Measurements from ENCODE around the gene APOF. TPM values are rescaled to one million over a fixed set of nuclear protein-coding genes. Genes with fewer than 3 reads are reported as not detected.

The APOF gene
- total and polyA plus RNA-seq, 9 of the 15 experiments (the other 6 are each of a cell fraction or from before 2014, with no cell fraction given), result 0.09 to 0.15 (median 0.12) TPM; not detected in 5

DNA sequence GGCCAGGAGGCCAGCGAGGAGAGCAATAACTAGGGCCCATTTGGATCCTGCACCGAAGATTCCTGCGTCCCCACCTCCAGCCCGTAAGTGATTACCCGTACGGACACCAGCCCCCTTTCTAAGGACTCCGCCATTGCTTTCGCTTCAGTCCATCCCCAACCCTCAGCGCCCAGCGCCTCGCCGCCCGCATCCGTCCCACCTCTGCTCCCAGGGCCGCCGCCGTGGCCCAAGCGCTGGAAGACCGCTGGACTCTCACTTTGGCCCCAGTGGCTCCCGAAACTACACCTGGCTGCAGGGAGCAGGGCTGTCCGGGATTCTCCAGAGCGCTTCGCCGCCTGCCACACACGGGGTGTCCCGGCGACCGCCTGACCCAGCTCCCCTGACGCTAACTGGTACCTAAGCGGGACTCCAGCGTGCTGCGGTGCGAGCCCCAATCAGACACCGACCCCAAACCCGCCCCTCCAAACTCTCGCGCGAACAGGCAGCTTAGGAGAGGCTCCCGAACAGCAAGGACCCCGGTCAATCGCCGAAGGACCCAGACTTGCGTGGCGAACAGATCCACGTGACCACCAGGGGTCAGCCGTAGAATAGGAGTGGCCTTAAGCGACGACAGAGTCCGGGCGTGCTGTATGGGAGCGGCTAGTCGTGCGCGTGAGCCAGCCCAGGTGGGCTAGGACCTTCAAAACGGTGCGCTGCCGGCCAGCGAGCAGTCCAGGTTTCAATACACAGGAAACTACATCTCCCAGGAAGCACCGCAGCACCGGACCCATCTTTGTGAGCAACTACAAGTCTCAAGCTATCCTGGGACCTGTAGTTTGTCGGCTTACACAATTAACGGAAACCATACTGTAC is 46.8 kb downstream of the APOF start, which contains the start of gene CNPY2 (continued):
- TF ChIP-seq, protein P1, sequence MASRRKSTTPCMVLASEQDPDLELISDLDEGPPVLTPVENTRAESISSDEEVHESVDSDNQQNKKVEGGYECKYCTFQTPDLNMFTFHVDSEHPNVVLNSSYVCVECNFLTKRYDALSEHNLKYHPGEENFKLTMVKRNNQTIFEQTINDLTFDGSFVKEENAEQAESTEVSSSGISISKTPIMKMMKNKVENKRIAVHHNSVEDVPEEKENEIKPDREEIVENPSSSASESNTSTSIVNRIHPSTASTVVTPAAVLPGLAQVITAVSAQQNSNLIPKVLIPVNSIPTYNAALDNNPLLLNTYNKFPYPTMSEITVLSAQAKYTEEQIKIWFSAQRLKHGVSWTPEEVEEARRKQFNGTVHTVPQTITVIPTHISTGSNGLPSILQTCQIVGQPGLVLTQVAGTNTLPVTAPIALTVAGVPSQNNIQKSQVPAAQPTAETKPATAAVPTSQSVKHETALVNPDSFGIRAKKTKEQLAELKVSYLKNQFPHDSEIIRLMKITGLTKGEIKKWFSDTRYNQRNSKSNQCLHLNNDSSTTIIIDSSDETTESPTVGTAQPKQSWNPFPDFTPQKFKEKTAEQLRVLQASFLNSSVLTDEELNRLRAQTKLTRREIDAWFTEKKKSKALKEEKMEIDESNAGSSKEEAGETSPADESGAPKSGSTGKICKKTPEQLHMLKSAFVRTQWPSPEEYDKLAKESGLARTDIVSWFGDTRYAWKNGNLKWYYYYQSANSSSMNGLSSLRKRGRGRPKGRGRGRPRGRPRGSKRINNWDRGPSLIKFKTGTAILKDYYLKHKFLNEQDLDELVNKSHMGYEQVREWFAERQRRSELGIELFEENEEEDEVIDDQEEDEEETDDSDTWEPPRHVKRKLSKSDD (conservative IDR thresholded peaks at IDR 0.05; ENCODE audit: low read length), result 0 out of 2 replicates have a peak, but pooled peaks have one; percentile 46
- no peak for TF ChIP-seq HIVEP1 (CRISPR knock-in tag; IDR thresholded peaks at IDR 0.05)
- TF ChIP-seq, protein P2, sequence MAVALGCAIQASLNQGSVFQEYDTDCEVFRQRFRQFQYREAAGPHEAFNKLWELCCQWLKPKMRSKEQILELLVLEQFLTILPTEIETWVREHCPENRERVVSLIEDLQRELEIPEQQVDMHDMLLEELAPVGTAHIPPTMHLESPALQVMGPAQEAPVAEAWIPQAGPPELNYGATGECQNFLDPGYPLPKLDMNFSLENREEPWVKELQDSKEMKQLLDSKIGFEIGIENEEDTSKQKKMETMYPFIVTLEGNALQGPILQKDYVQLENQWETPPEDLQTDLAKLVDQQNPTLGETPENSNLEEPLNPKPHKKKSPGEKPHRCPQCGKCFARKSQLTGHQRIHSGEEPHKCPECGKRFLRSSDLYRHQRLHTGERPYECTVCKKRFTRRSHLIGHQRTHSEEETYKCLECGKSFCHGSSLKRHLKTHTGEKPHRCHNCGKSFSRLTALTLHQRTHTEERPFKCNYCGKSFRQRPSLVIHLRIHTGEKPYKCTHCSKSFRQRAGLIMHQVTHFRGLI (CRISPR knock-in tag; IDR thresholded peaks at IDR 0.05), result no peak
- TF ChIP-seq ZSCAN29 (IDR thresholded peaks at IDR 0.05), result no peak
- TF ChIP-seq CREBBP (IDR thresholded peaks at IDR 0.05; ENCODE audit: low read depth, low read length), result no peak
- TF ChIP-seq YY1 (IDR thresholded peaks at IDR 0.05; ENCODE audit: borderline replicate concordance in 1 of 3, control insufficient read depth in 1 of 3, extremely low read depth in 1 of 3, insufficient read depth in 3 of 3, insufficient read length in 1 of 3, insufficient replicate concordance in 2 of 3, low read depth in 1 of 3, low read length in 2 of 3), result peak; percentile 28 to 81 (median 72)
- TF ChIP-seq ZSCAN32 (CRISPR knock-in tag; IDR thresholded peaks at IDR 0.05), result no peak
- TF ChIP-seq, protein P3, sequence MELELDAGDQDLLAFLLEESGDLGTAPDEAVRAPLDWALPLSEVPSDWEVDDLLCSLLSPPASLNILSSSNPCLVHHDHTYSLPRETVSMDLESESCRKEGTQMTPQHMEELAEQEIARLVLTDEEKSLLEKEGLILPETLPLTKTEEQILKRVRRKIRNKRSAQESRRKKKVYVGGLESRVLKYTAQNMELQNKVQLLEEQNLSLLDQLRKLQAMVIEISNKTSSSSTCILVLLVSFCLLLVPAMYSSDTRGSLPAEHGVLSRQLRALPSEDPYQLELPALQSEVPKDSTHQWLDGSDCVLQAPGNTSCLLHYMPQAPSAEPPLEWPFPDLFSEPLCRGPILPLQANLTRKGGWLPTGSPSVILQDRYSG (tag; conservative IDR thresholded peaks at IDR 0.05; ENCODE audit: low read depth), result no peak
- TF ChIP-seq, protein P4, sequence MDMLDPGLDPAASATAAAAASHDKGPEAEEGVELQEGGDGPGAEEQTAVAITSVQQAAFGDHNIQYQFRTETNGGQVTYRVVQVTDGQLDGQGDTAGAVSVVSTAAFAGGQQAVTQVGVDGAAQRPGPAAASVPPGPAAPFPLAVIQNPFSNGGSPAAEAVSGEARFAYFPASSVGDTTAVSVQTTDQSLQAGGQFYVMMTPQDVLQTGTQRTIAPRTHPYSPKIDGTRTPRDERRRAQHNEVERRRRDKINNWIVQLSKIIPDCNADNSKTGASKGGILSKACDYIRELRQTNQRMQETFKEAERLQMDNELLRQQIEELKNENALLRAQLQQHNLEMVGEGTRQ (CRISPR knock-in tag; IDR thresholded peaks at IDR 0.05), result peak; percentile 80
- 0 out of 2 replicates have a peak, but pooled peaks have one; percentile 37 for TF ChIP-seq NBN (IDR thresholded peaks at IDR 0.05; ENCODE audit: low read depth)
- peak; percentile 9 for TF ChIP-seq RBM39 (optimal IDR thresholded peaks at IDR 0.05; ENCODE audit: low read depth, low read length)
- TF ChIP-seq POLR2H (tag; IDR thresholded peaks at IDR 0.05; ENCODE audit: low read depth), result peak; percentile 69
- TF ChIP-seq CHD2 (IDR thresholded peaks at IDR 0.05; ENCODE audit: low read depth, low read length), result peak; percentile 98
- TF ChIP-seq, protein P5, sequence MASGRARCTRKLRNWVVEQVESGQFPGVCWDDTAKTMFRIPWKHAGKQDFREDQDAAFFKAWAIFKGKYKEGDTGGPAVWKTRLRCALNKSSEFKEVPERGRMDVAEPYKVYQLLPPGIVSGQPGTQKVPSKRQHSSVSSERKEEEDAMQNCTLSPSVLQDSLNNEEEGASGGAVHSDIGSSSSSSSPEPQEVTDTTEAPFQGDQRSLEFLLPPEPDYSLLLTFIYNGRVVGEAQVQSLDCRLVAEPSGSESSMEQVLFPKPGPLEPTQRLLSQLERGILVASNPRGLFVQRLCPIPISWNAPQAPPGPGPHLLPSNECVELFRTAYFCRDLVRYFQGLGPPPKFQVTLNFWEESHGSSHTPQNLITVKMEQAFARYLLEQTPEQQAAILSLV (tag; IDR thresholded peaks at IDR 0.05), result no peak
- TF ChIP-seq ARID1B (IDR thresholded peaks at IDR 0.05), result peak; percentile 26; the same call in 1 of the 2 replicates
- TF ChIP-seq TAF7 (tag; IDR thresholded peaks at IDR 0.05), result peak; percentile 69; the same call in 1 of the 2 replicates
- TF ChIP-seq SP2 (IDR thresholded peaks at IDR 0.05; ENCODE audit: extremely low read depth, low read depth, low read length, poor library complexity, severe bottlenecking), result no peak
- peak; percentile 86 for TF ChIP-seq NFE2 (IDR thresholded peaks at IDR 0.05; ENCODE audit: low read depth)
- no peak for TF ChIP-seq EWSR1 (IDR thresholded peaks at IDR 0.05; ENCODE audit: borderline replicate concordance, low read depth, partially characterized antibody)

All from K562 (cell line).